Astrocyte (in vitro differentiated cells and primary cell): ENCODE measurements around the gene ZNF546. TPM values are rescaled to one million over a fixed set of nuclear protein-coding genes. Genes with fewer than 3 reads are reported as not detected.

Source experiments
- DNase-seq: peaks from one replicate; pipeline ENCODE4 v3.0.0-alpha.2; 2010; ENCODE audit warnings: low read depth
- FAIRE-seq: peaks from 2 replicates; lab custom pipeline; 2011; peaks lifted over from hg19 to GRCh38; lab: Jason Lieb, UNC
- H2AFZ ChIP-seq: 2 replicates; pipeline ENCODE4 v1.6.0; 2012; ENCODE audit warnings: low read depth, low read length, inconsistent platforms
- H3K27ac ChIP-seq: 2 replicates; pipeline ENCODE4 v1.5.1; 2011; ENCODE audit warnings: low read depth, low read length, inconsistent platforms
- H3K27me3 ChIP-seq: 2 replicates; pipeline ENCODE4 v1.6.0; 2011; ENCODE audit warnings: low read length, inconsistent platforms; ENCODE audit not compliant: insufficient read depth
- H3K36me3 ChIP-seq: 2 replicates; pipeline ENCODE4 v1.5.1; 2011; ENCODE audit warnings: low read length, inconsistent platforms; ENCODE audit not compliant: insufficient read depth
- H3K4me1 ChIP-seq: 2 replicates; pipeline ENCODE4 v1.5.1; 2011; ENCODE audit warnings: low read length, inconsistent platforms; ENCODE audit not compliant: insufficient read depth
- H3K4me2 ChIP-seq: 2 replicates; pipeline ENCODE4 v1.6.0; 2012; ENCODE audit warnings: low read length, inconsistent platforms
- H3K4me3 ChIP-seq: 2 replicates; pipeline ENCODE4 v1.5.1; 2011; ENCODE audit warnings: low read depth, mild to moderate bottlenecking, low read length, inconsistent platforms; ENCODE audit not compliant: insufficient read depth
- H3K79me2 ChIP-seq: 2 replicates; pipeline ENCODE4 v1.6.0; 2012; ENCODE audit warnings: mild to moderate bottlenecking, low read length, inconsistent platforms; ENCODE audit not compliant: insufficient read depth
- H3K9ac ChIP-seq: 2 replicates; pipeline ENCODE4 v1.6.0; 2012; ENCODE audit warnings: mild to moderate bottlenecking, low read length, inconsistent platforms
- H3K9me3 ChIP-seq: 2 replicates; pipeline ENCODE4 v1.5.1; 2012; ENCODE audit warnings: low read depth, mild to moderate bottlenecking, low read length, inconsistent platforms; ENCODE audit not compliant: insufficient read depth
- H4K20me1 ChIP-seq: 2 replicates; pipeline ENCODE4 v1.6.0; 2012; ENCODE audit warnings: low read length, inconsistent platforms; ENCODE audit not compliant: insufficient read depth
- H3K27ac Mint-ChIP-seq: one replicate; pipeline ENCODE4 v1.8.0; 2021; ENCODE audit warnings: mild to moderate bottlenecking, mixed read lengths; ENCODE audit not compliant: unreplicated experiment
- H3K27me3 Mint-ChIP-seq: one replicate; pipeline ENCODE4 v1.8.0; 2021; ENCODE audit warnings: low read depth, mixed read lengths; ENCODE audit not compliant: unreplicated experiment
- H3K36me3 Mint-ChIP-seq: one replicate; pipeline ENCODE4 v1.8.0; 2021; ENCODE audit warnings: low read depth, mixed read lengths; ENCODE audit not compliant: unreplicated experiment
- H3K4me1 Mint-ChIP-seq: one replicate; pipeline ENCODE4 v1.8.0; 2021; ENCODE audit warnings: low read depth, mixed read lengths; ENCODE audit not compliant: unreplicated experiment
- H3K4me3 Mint-ChIP-seq: one replicate; pipeline ENCODE4 v1.8.0; 2021; ENCODE audit warnings: mild to moderate bottlenecking, moderate library complexity, mixed read lengths; ENCODE audit not compliant: unreplicated experiment
- H3K9me3 Mint-ChIP-seq: one replicate; pipeline ENCODE4 v1.8.0; 2021; ENCODE audit warnings: mild to moderate bottlenecking, mixed read lengths; ENCODE audit not compliant: unreplicated experiment
- EZH2 ChIP-seq: IDR thresholded peaks from 2 replicates; pipeline ENCODE4 v1.6.1; 2012; ENCODE audit warnings: mild to moderate bottlenecking, low read length, inconsistent platforms; ENCODE audit not compliant: insufficient read depth
- total RNA-seq: library from RNA; stranded (reverse); gene quantifications from 2 replicates; pipeline ENCODE4 v1.2.1, GENCODE V29; 2021
- TF ChIP-seq, protein P1 (sequence below): IDR thresholded peaks from 2 replicates; pipeline ENCODE4 v1.5.1; 2011; ENCODE audit warnings: low read depth, mild to moderate bottlenecking, inconsistent platforms, low read length, moderate library complexity; ENCODE audit not compliant: insufficient read depth

Gene ZNF546
- total RNA-seq, 1 donor from 2014 or later, result 3.0 TPM

DNA sequence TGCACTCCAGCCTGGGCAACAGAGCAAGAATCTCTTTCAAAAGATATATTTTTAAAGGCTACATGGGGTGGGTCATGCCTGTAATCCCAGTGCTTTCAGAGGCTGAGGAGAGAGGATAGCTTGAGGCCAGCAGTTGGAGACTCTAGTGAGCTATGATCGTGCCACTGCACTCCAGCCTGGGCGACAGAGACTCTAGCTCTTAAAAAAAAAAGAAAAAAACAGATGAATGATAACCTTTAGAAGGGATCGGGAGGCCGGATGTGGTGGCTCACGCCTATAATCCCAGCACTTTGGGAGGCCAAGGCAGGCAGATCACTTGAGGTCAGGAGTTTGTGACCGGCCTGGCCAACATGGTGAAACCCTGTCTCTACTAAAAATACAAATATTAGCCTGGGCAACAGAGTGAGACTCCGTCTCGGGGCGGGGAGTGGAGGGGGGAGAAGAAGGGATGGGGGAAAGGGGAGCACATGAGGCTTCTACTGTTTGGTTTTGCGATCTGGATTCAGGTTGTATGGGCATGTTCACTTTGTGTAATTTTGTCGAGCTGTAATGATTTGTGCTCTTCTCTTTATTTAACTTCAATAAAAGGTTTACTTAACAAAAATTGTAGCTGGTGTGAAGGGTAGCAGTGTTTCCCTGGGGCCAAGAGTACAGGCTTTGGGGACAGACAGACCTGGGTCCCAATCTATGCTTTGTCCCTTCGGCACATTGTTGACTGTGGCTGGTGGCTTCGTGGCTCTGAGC is 27.0 kb upstream of the ZNF546 start:
- Histone ChIP-seq H3K79me2 (peaks cover 39% of the 10 kb centered on the region), H3K4me2 (peak overlapping the region; percentile 99), H4K20me1 (peaks cover 20% of the 10 kb centered on the region), H3K36me3 (peaks cover 24% of the 10 kb centered on the region), H3K9me3 (no peaks in the 10 kb centered on the region), H3K4me1 (peaks cover 11% of the 10 kb centered on the region), H3K27me3 (no peaks in the 10 kb centered on the region), H3K9ac (peak overlapping the region; percentile 97), H2AFZ (peak overlapping the region; percentile 93), H3K4me3 (peak overlapping the region; percentile 88), H3K27ac (peak overlapping the region; percentile 82)
- peaks cover 16% of the 10 kb centered on the region for H3K4me1 Mint-ChIP-seq
- no peak for FAIRE-seq
- H3K27me3 Mint-ChIP-seq, result no peaks in the 10 kb centered on the region
- DNase-seq, result no peak
- TF ChIP-seq EZH2, result no peak
- TF ChIP-seq, protein P1, sequence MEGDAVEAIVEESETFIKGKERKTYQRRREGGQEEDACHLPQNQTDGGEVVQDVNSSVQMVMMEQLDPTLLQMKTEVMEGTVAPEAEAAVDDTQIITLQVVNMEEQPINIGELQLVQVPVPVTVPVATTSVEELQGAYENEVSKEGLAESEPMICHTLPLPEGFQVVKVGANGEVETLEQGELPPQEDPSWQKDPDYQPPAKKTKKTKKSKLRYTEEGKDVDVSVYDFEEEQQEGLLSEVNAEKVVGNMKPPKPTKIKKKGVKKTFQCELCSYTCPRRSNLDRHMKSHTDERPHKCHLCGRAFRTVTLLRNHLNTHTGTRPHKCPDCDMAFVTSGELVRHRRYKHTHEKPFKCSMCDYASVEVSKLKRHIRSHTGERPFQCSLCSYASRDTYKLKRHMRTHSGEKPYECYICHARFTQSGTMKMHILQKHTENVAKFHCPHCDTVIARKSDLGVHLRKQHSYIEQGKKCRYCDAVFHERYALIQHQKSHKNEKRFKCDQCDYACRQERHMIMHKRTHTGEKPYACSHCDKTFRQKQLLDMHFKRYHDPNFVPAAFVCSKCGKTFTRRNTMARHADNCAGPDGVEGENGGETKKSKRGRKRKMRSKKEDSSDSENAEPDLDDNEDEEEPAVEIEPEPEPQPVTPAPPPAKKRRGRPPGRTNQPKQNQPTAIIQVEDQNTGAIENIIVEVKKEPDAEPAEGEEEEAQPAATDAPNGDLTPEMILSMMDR, result no peak
- no peaks in the 10 kb centered on the region for H3K9me3 Mint-ChIP-seq
- peak overlapping the region; percentile 100 for H3K4me3 Mint-ChIP-seq
- peaks cover 12% of the 10 kb centered on the region for H3K36me3 Mint-ChIP-seq
- H3K27ac Mint-ChIP-seq, result peak overlapping the region; percentile 98

DNA sequence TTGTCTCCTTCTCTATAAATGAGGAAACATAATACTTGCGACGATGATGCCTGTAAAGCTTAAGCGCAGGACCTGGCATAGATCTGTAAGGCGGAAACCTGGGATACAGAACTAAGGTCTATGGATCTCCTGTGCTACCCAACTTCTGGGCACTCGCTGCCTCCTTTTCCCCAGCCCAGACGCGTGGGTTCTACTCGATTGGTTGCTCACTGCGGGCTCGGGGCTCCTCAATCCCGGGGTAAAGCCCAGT is 26.5 kb upstream of the ZNF546 start:
- Histone ChIP-seq H3K79me2 (peaks cover 39% of the 10 kb centered on the region), H3K27me3 (no peaks in the 10 kb centered on the region), H3K4me3 (peak overlapping the region; percentile 88), H3K9ac (peak overlapping the region; percentile 97), H3K27ac (peak overlapping the region; percentile 82), H2AFZ (peak overlapping the region; percentile 93), H3K36me3 (peaks cover 27% of the 10 kb centered on the region), H4K20me1 (peaks cover 20% of the 10 kb centered on the region), H3K4me2 (peak overlapping the region; percentile 99), H3K4me1 (peaks cover 11% of the 10 kb centered on the region), H3K9me3 (no peaks in the 10 kb centered on the region)
- Mint-ChIP-seq H3K9me3 (no peaks in the 10 kb centered on the region), H3K36me3 (peaks cover 14% of the 10 kb centered on the region), H3K27ac (peak overlapping the region; percentile 98), H3K27me3 (no peaks in the 10 kb centered on the region), H3K4me3 (peak overlapping the region; percentile 100), H3K4me1 (peaks cover 16% of the 10 kb centered on the region)
- DNase-seq (no peak), FAIRE-seq (no peak)
- TF ChIP-seq EZH2, result no peak
- TF ChIP-seq, protein P1, result no peak
